Activated naive CD8-positive, alpha-beta T cell treated with anti-CD3 and anti-CD28 coated beads, Interleukin-2, amount 10 ng/mL, durations not matched to agents 7 days and 5 days (primary cell): ENCODE results near the gene TMEM42. TPM values are rescaled to one million over a fixed set of nuclear protein-coding genes. Genes with fewer than 3 reads are reported as not detected.
A peak's percentile ranks its signal among the peaks of the same experiment; 100 is the strongest.
"Not testable (repeated sequence)": the region's sequence is repeated elsewhere in the genome, so short reads cannot be mapped to it uniquely, and the experiment has no call there.

Source experiments
- ATAC-seq: fragments of 150-1000 bp; cut with Tn5 transposase; one replicate; pipeline ENCODE4 v1.10.0; 2021; ENCODE audit warnings: low read depth, moderate library complexity
- POLR2A ChIA-PET: fragments of 350-600 bp; sonication (Branson Sonifier 250); formaldehyde crosslinking; loops from one replicate; lab custom pipeline; 2021; ENCODE audit warnings: antibody characterized with exemption; lab: Charles Lee
- DNase-seq: peaks from one replicate; pipeline ENCODE4 v3.0.0; 2021
- H3K27ac Mint-ChIP-seq: one replicate; pipeline ENCODE4 v1.8.0; 2022; ENCODE audit warnings: mild to moderate bottlenecking, mixed read lengths
- H3K27me3 Mint-ChIP-seq: one replicate; pipeline ENCODE4 v1.8.0; 2022; ENCODE audit warnings: mild to moderate bottlenecking, moderate library complexity, mixed read lengths
- H3K36me3 Mint-ChIP-seq: one replicate; pipeline ENCODE4 v1.8.0; 2021; ENCODE audit warnings: mild to moderate bottlenecking, mixed read lengths
- H3K4me1 Mint-ChIP-seq: one replicate; pipeline ENCODE4 v1.8.0; 2021; ENCODE audit warnings: mixed read lengths
- H3K4me3 Mint-ChIP-seq: one replicate; pipeline ENCODE4 v1.8.0; 2022; ENCODE audit warnings: mild to moderate bottlenecking, moderate library complexity, mixed read lengths
- H3K9me3 Mint-ChIP-seq: one replicate; pipeline ENCODE4 v1.8.0; 2021; ENCODE audit warnings: mixed read lengths
- total RNA-seq, 2 experiments: library from RNA; stranded (reverse); gene quantifications; one replicate each; pipeline ENCODE4 v1.2.3, GENCODE V29; 2021

The TMEM42 gene
- total RNA-seq, 2 experiments from 2014 or later = 14.5 to 17.2 TPM

DNA sequence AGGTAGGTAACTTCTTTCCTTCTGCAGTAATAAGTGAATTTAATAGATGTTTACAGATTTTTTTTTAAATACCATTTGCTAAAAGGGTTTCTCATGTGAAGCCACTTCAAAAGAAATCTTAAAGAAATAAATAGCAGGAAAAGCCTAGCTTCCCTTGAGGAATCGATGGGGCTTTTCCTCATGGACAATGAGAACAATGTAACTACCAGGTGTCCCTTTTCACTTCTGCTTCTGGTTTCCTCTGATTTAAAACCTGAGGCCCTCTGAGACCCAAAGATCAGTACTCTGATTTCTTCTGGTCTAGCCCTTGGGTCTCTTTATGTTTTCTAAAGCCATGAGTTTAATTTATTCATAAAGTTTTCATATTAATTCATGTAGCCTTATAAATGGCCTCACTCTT is 13.1 kb upstream of the TMEM42 start:
- no peaks in the 10 kb centered on the region for H3K27me3 Mint-ChIP-seq
- no peaks in the 10 kb centered on the region for H3K9me3 Mint-ChIP-seq
- H3K27ac Mint-ChIP-seq = no peak overlapping the region
- no peak overlapping the region for H3K4me3 Mint-ChIP-seq
- no peak for ATAC-seq
- H3K4me1 Mint-ChIP-seq = no peaks in the 10 kb centered on the region
- POLR2A ChIA-PET = no interaction called here
- no peak for DNase-seq
- H3K36me3 Mint-ChIP-seq = peaks cover 40% of the 10 kb centered on the region

DNA sequence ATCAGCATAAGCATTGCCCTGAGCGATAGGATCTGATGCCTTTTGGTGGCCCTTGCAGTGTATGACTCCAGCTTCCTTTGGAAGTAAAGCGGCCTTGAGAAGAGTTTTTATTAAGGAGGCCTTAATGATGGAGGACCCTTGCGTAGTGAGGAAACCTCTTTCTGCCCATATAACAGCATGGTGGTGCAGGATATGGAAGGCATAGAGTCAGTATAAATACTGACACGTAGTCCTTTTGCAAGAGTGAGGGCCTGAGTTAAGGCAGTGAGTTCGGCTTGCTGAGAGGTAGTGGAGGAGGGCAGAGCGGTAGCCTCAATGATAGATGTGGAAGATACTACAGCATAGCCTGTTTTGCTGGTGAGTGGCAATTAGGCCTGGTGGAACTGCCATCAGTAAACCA is 5.0 kb upstream of the TMEM42 start:
- DNase-seq, ATAC-seq, H3K9me3 Mint-ChIP-seq, H3K4me3 Mint-ChIP-seq, H3K27me3 Mint-ChIP-seq, H3K4me1 Mint-ChIP-seq, H3K36me3 Mint-ChIP-seq, H3K27ac Mint-ChIP-seq, POLR2A ChIA-PET: not testable (repeated sequence)

DNA sequence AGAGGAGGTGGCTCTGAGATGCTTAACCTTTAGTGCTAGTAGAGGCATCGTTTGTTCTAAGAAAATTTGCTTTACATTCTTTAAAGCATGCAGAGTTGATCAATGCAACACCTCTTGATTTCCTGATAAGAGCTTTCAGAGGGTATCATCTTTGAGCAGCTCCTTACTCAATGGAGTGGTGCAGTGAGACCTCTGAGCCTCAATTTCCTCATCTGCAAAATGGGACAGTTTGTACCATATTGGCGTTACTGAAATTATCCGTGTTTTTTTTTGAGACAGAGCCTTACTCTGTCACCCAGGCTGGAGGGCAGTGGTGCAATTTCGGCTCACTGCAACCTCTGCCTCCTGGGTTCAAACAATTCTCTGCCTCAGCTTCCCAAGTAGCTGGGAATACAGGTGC is 1.6 kb upstream of the TMEM42 start:
- POLR2A ChIA-PET = interaction anchor here (0.6 kb wide), 1 partner anchor 55 kb away, joined by 4 read pairs; no protein-coding TSS in a partner anchor

DNA sequence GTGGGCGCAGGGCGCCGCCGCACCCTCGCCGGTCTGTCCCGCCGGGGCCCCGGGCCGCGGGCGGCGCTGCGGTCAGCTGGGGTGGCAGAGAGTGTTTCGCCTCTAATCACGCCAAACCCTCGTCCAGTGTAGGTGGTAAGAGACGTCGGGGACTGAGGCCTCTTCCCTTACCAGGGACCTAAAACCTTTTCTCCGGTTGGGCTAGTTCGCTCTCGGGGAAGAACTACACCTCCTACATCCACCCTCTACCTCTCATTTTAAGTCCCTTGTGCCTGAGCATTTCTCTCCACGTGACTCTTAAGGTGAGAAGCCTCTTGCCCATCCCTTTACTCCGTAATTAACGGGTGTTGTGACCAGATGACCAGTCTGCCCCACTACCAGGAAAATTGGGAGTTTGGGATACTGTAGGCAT is 520 bp downstream of the TMEM42 start:
- POLR2A ChIA-PET = no interaction called here
- ATAC-seq = peak; percentile 7
- Mint-ChIP-seq H3K9me3 (no peaks in the 10 kb centered on the region), H3K4me3 (peak overlapping the region; percentile 80), H3K36me3 (peaks cover 13% of the 10 kb centered on the region), H3K27ac (peak overlapping the region; percentile 80), H3K4me1 (peaks cover 34% of the 10 kb centered on the region), H3K27me3 (no peaks in the 10 kb centered on the region)
- no peak for DNase-seq

More for the DNA sequence above, 1.6 kb upstream of the TMEM42 start:
- Mint-ChIP-seq H3K9me3 (no peaks in the 10 kb centered on the region), H3K27ac (no peak overlapping the region), H3K36me3 (no peaks in the 10 kb centered on the region), H3K27me3 (no peaks in the 10 kb centered on the region), H3K4me1 (peaks cover 16% of the 10 kb centered on the region), H3K4me3 (no peak overlapping the region)
- ATAC-seq (no peak), DNase-seq (no peak)

DNA sequence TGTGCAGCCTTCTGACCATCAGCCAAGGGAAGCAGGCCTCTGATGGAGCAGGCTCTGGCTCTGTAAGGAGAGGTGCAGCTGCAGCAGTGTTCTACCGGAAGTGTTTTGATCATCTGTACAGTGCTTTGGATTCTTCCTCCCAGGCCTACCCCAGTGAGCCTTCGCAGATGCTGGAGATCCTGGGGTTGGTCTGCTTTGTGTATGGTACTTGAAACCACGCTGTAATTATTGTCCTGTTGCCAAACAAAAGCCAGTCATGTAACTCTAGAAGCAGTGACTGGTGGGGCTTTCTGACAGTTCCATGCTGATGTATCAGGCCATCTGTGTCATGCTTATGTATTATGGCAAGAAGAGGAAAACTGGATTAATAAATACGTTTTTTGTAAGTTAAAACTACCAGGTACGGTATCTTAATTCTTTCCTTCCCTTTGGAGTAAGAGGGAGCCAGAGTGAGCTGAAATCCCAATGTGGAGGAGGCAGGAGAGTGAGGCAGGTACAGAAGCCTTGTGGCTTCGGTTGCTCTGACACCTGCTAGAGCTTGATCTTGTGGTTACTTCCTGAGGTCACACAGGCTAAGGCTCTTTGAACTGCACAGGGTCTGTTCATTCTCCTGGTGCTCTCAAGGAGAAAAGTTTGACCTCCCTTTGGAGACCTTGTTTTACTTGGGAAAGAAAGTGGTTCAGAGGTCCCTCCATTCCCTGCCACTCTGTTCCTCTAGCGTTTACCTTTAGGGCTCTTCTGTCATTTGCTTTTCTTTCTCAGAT is 3.7 kb downstream of the TMEM42 start:
- Mint-ChIP-seq H3K4me1 (peaks cover 35% of the 10 kb centered on the region), H3K27me3 (no peaks in the 10 kb centered on the region), H3K4me3 (peak overlapping the region; percentile 60), H3K36me3 (peaks cover 20% of the 10 kb centered on the region), H3K9me3 (peaks cover 3% of the 10 kb centered on the region), H3K27ac (peak overlapping the region; percentile 68)
- peak; percentile 27 for ATAC-seq
- POLR2A ChIA-PET = interaction anchor here (0.6 to 0.7 kb wide), 3 partner anchors 31 to 140 kb away, joined by 3 to 7 read pairs (median 4); no protein-coding TSS in a partner anchor
- peak; percentile 38 for DNase-seq

DNA sequence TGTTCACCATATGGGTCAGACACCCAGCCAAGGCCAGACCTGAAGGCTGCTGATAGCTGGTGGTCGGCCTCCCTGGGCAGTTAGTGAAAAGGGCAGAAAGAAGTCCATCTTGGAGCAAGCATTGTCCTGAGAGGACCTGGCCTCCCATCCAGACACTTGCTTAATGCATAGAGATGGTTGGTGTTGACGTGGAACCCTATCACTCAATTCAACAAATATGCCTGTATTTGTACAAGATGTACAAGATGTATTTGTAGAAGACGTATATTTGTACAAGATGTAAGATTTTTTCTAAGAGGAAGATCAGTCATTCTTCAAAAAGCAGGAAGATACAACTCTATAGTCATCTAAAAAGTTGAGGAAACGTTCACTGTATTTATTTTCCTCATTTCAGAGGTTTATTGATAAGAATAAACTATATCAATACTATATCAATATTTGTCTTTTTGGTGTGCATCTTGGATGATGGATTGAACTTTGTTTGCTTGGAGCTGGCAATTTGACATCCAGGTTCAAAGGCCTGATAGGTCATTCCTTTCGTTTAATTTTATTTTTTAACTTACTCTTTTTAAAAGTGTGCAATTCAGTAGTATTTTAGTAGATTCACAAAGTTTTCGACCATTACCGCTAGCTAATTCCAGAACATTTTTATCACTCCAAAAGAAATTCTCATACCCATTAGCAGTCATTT is 5.9 kb downstream of the TMEM42 start:
- H3K9me3 Mint-ChIP-seq = peaks cover 3% of the 10 kb centered on the region
- H3K27me3 Mint-ChIP-seq = no peaks in the 10 kb centered on the region
- H3K36me3 Mint-ChIP-seq = peaks cover 20% of the 10 kb centered on the region
- DNase-seq (no peak), ATAC-seq (no peak)
- H3K4me1 Mint-ChIP-seq = peaks cover 29% of the 10 kb centered on the region
- no peak overlapping the region for H3K4me3 Mint-ChIP-seq
- H3K27ac Mint-ChIP-seq = no peak overlapping the region
- POLR2A ChIA-PET = no interaction called here

DNA sequence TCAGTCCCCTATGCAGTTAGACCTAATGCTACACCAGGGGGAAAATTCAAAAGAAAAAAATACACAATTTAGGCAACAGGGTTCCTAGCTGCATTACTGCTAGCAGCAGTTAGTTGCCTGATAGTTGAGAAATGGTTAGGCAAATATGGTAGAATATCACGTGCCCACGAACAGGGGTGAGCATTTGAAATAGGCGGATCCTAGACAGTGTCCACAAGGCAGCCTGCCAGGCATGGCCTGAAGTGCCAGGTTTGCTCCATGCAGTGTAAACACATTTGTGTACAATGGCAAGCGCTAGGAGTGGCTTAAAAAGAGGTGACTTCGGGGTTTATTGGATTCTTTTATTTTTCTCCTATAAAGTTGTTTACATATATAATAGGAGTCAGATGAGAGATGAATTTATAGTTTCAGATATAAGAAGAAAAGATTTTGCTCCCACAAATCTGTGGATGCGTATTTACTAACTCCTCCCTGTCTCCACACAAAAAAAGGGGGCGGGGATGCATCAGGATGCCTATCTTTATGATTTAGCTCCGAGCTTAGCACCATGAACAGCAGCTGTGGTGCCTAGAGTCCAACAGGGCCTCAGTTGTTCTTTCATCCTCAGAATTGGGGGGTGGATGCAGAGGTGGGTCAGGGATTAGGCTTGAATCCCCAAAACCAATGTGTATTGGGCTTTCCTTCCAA is 8.8 kb downstream of the TMEM42 start:
- Mint-ChIP-seq H3K27me3 (no peaks in the 10 kb centered on the region), H3K4me3 (no peak overlapping the region), H3K9me3 (peaks cover 3% of the 10 kb centered on the region), H3K27ac (no peak overlapping the region), H3K36me3 (peaks cover 17% of the 10 kb centered on the region), H3K4me1 (peaks cover 15% of the 10 kb centered on the region)
- POLR2A ChIA-PET = no interaction called here
- DNase-seq = no peak
- no peak for ATAC-seq

DNA sequence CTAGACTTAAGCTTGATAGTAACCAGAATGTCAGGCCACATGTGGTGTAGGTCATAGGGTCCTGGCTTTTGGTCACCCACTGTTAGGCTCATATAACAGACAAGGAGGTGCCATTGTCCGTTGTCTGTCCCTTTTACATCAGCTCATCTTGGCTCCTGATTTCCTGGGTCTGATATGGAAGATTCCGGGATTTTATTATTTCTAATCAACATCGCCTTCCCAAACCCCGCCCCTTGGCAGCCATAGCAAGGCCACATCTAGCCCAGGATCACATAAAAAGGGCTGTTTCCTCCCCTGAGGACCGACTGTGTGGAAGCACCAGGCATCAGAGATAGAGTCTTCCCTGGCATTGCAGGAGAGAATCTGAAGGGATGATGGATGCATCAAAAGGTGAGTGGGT is 12.6 kb downstream of the TMEM42 start, which contains the start of gene TGM4:
TSS of gene TGM4 (plus strand) at position 301 of the 400 bp plus-strand sequence. CDS start at position 372, 71 bp downstream.
- H3K9me3 Mint-ChIP-seq = no peaks in the 10 kb centered on the region
- DNase-seq (no peak), ATAC-seq (no peak)
- no peaks in the 10 kb centered on the region for H3K27me3 Mint-ChIP-seq
- H3K36me3 Mint-ChIP-seq = no peaks in the 10 kb centered on the region
- POLR2A ChIA-PET = no interaction called here
- H3K4me3 Mint-ChIP-seq = no peak within 1 kb of the TSS
- H3K27ac Mint-ChIP-seq = no peak within 1 kb of the TSS
- no peaks in the 10 kb centered on the region for H3K4me1 Mint-ChIP-seq

DNA sequence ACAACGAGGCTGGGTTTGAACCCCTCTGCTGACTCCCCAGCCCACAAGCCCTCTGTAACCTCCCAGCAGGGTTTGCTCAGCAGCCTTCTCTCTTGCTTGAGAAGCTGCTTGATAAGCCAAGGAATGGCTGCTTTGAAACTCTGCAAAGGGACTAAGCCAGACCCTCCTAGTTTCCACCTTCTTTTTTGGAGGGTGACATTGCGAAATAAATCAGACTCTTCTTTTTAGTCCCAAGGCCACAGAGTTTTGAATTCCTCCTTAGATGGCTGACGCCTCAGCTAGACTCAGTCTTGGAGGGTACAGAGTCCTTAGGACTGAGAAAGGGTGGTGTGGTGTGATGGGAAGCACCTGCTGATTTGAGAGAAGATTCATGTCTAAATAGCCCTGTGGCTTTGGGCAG is 13.9 kb downstream of the TMEM42 start:
- Mint-ChIP-seq H3K9me3 (no peaks in the 10 kb centered on the region), H3K27me3 (peaks cover 3% of the 10 kb centered on the region), H3K4me1 (no peaks in the 10 kb centered on the region), H3K27ac (no peak overlapping the region), H3K4me3 (no peak overlapping the region), H3K36me3 (no peaks in the 10 kb centered on the region)
- DNase-seq = no peak
- POLR2A ChIA-PET = no interaction called here
- no peak for ATAC-seq

DNA sequence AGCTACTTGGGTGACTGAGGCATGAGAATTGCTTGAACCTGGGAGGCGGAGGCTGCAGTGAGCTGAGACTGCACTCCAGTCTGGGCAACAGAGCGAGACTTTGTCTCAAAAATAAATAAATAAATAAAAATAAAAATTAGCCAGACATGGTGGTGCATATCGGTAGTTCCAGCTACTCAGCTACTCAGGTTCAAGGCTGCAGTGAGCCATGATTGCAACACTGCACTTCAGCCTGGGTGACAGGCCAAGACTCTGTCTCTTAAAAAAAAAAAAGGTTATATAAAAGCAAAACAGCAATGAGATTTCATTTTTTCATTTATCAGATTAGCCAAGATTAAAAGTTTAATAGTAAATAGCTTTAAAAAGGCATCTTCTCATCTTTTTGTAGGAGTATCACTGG is 15.6 kb downstream of the TMEM42 start:
- Mint-ChIP-seq H3K4me1 (no peaks in the 10 kb centered on the region), H3K36me3 (no peaks in the 10 kb centered on the region), H3K9me3 (no peaks in the 10 kb centered on the region), H3K27ac (no peak overlapping the region), H3K4me3 (no peak overlapping the region), H3K27me3 (peaks cover 12% of the 10 kb centered on the region)
- DNase-seq (no peak), ATAC-seq (no peak)
- POLR2A ChIA-PET = no interaction called here

DNA sequence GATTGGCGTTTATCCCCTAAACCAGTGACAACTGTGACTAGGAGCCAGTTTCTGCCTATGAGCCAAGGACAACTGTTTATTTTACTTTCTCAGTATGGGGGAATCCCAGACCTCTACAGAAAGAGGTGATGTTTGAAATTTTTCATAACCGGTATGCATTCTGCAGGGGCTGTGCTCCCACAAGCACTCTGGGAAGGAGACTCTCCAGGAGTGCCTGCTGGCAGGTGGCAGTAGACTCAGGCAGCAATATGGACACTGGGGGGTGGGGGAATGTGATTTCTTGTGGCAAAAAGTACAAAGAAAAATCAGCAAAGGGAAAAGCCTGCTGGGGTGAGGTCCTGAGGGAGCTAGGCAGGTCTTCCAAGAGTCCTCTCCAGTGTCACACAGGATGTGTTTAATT is 18.6 kb downstream of the TMEM42 start:
- DNase-seq = no peak
- no peak overlapping the region for H3K27ac Mint-ChIP-seq
- no peaks in the 10 kb centered on the region for H3K9me3 Mint-ChIP-seq
- POLR2A ChIA-PET = no interaction called here
- ATAC-seq = no peak
- peaks cover 14% of the 10 kb centered on the region for H3K27me3 Mint-ChIP-seq
- H3K36me3 Mint-ChIP-seq = no peaks in the 10 kb centered on the region
- no peak overlapping the region for H3K4me3 Mint-ChIP-seq
- no peaks in the 10 kb centered on the region for H3K4me1 Mint-ChIP-seq

DNA sequence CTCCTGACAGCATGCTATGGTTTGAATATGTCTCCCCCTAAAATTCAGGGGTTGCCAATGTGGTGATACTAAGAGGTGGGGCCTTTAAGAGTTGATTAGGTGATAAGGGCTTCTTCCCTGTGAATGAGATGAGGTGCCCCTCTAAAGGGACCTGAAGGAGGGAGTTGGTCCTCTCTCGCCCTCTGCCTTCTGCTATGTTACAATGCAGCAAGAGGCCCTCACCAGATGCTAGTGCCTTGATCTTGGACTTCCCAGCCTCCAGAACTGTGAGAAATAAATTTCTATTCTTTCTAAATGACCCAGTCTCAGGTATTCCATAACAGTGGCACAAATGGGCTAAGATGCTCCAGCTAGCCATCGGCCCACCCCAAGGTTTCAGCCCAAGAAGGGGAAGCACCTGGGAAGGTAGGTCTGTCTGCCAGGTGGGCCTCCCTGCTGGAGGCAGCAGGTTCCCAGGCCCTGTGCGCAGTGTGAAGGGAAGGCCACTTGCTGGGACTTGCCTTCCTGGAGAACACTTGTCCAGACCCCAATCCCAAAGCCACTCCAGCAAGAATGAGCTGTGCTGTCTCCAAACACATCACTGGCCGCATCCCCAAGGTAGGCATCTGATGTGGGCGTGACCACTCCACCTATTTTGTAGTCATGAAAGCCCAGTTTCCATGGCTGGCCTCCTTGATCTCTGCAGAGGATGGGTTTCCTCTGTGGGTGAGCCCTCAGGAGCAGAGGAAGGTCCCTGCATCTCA is 21.7 kb downstream of the TMEM42 start:
- H3K27ac Mint-ChIP-seq = no peak overlapping the region
- no peak overlapping the region for H3K4me3 Mint-ChIP-seq
- H3K4me1 Mint-ChIP-seq = no peaks in the 10 kb centered on the region
- ATAC-seq = no peak
- no peak for DNase-seq
- no peaks in the 10 kb centered on the region for H3K9me3 Mint-ChIP-seq
- H3K27me3 Mint-ChIP-seq = peaks cover 20% of the 10 kb centered on the region
- no peaks in the 10 kb centered on the region for H3K36me3 Mint-ChIP-seq
- POLR2A ChIA-PET = no interaction called here

DNA sequence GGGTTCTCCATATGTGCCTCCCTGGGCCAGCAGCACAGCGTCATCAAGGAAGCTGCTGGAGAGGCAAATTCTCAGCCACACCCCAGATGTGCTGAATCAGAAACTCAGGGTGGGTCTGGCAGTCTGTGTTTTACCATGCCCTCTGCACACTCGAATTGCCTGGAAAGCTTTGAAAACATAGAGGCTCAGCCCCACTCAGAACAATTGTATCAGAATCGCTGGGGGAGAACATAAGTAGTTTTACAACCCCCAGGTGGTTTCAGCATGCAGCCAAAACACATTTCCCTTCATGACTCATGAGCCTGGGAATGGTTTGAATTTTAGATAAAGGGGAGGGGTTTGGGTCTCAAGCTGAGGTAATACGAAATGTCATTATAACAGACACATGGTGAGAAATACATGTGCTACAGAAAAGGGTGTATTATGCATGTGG is 22.3 kb downstream of the TMEM42 start:
- H3K4me1 Mint-ChIP-seq = no peaks in the 10 kb centered on the region
- POLR2A ChIA-PET = no interaction called here
- H3K27ac Mint-ChIP-seq = no peak overlapping the region
- H3K36me3 Mint-ChIP-seq = no peaks in the 10 kb centered on the region
- H3K4me3 Mint-ChIP-seq = no peak overlapping the region
- DNase-seq (no peak), ATAC-seq (no peak)
- peaks cover 20% of the 10 kb centered on the region for H3K27me3 Mint-ChIP-seq
- H3K9me3 Mint-ChIP-seq = no peaks in the 10 kb centered on the region
